Stimulated activated CD4-positive, alpha-beta T cell treated with anti-CD3 and anti-CD28 coated beads, TNF-alpha, amount 100 ng/mL, for 48 hours (primary cell): ENCODE measurements around the gene SPG11.
"Not testable (repeated sequence)": the region's sequence is repeated elsewhere in the genome, so short reads cannot be mapped to it uniquely, and the experiment has no call there.

ENCODE experiments used
- DNase-seq, 3 donors: peaks; one replicate each; pipeline ENCODE4 v3.0.0-alpha.2; 2020; ENCODE audit warnings: low read depth in 3 of 3

SPG11 gene

DNA sequence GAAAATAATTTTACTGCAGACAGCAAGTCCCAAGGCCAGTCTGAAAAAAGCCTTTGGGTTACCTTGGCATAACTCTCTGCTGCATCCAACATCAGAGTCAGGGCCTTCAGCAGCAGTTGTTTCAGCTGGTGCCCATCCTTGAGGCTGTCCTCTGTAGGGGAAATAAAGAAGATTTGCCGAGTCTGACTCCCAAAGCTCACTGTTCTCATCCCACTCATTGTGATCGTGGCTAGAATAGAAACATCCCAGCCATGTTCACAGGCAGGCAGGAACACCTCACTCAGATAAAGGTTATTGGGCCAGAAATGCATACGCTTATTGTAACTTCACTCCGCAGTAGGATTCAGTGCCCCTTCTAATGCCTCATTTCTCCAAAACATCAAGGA, 97.3 kb downstream of the SPG11 start:
- DNase-seq = no peak

DNA sequence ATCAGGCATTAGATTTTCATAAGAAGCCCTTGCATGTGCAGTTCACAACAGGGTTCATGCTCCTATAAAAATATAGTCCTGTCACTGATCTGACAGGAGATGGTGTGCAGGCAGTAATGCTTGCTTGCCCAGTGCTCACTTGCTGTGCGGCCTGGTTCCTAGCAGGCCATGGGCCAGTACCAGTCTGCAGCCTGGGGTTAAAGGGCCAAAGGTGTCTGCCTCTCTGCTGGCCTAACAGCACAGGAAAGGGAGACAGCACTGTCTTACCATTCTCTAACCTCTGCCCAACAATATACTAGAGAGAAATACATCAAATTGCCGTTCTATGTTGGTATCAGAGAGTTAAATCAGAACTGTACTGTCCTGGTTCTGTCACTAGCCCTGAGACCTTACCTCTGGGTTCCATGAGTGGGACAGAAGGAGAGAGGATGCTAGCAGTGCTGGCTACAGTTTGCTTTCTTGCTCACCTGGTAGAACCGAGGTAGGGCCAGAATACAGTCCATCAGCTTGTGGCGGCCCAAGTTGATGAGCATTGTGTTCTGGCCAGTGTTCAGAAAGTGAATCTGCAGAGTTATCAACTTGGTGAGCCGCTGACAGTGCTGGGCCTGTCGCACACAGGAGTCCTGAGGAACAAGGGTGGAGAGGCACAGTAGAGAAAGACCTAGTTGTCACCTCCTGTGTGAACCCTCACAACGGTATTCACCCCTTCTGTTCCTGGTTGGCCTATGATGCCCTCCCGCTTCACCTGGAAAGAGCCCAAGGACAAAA, 97.9 kb downstream of the SPG11 start:
- DNase-seq = no peak

DNA sequence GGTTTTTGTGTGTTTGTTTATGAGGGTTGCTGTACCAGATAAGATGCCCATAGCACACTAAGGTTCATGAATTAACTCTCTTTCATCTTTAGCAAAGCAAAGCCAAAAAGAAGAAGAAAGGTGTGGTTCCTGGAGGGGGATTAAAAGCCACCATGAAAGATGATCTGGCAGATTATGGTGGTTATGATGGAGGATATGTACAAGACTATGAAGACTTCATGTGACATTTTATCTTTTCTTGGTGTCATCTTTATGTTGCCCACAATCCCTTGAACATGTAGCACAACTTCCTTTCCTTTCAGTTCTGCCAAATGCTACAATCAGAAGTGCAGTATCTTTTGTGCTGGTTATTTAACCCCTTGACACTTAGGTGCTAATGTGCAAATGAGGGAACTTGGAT, 102.5 kb downstream of the SPG11 start:
- not testable (repeated sequence) for DNase-seq

DNA sequence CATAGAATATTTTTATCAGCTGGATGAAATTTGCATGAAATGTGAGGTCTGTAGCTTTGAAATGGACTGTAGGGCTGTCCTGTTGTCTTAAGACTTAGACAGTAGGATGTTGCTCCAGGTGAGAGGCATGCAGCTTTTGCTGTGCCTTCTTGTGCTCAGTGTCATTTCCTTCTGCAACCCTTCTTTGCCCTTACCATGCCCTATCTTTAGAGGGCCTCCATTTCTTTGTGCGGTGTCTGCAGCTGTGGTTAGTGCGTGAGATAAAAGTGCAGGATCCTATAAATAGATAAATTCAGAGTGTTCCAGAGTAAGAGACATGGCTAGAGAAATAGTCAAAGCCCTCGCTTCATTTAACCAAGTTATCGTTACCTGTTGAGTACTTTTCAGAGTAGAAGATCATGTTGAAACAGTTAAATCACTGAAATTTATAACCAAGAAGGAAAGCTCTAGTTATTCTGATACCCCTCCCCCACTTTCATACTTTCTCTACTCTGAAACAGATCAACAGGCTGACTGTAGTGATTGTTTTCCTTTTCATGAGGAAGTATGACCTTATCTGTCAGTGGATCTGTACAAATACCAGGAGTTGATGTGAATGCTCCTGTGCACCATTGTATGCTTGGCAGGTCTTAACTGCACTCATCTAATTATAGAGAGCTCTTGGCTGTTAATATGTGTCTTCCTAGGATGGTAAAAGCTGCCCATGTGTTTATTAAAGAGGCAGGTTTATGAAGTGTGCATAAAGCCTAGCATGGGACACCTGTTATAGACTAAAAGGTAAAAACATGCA, 108.3 kb downstream of the SPG11 start:
- no peak for DNase-seq

DNA sequence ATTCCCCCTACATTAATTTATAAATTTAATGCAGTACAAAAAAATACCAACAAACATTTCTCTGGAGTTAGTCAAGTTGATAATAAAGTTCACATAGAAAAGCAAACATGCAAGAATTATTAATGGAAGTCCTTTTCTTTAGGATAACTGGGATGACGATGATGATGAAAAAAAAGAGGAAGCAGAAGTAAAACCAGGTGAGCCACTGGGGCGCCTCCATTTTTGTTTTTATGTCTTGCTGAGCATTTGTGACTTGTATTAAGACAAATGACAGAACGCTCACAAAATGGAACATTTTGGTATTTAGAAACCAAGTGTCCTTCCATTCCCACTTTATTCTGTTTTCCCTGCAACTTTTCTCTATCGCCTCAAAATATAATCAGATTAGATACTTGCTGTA, 112.7 kb downstream of the SPG11 start:
- no peak for DNase-seq

DNA sequence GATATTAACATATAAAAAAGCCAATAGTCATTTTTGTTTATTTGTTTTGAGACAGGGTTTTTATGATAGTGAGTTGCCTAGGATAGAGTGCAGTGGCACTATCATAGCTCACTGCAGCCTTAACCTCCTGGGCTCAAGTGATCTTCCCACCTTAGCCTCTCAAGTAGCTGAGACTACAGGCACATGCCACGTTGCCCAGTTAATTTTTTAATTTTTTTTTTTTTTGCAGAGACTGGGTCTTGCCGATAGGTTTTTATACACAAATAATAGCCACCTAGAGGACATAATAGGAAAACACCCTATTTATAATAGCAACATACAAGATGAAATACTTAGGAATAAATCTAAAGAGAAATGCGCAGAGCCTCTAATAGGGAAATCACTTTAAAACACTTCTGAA, 113.2 kb downstream of the SPG11 start:
- no peak for DNase-seq

DNA sequence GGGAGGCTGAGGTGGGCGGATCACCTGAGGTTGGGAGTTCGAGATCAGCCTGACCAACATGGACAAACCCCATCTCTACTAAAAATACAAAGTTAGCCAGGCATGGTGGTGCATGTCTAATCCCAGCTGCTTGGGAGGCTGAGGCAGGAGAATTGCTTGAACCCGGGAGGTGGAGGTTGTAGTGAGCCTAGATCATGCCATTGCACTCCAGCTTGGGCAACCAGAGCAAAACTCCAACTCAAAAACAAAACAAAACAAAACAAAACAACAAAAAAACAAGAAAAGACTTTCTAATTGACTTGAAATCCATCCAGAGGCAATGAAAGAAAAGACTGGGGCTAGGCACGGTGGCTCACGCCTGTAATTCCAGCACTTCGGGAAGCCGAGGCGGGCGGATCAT, 114.3 kb downstream of the SPG11 start:
- DNase-seq = not testable (repeated sequence)

DNA sequence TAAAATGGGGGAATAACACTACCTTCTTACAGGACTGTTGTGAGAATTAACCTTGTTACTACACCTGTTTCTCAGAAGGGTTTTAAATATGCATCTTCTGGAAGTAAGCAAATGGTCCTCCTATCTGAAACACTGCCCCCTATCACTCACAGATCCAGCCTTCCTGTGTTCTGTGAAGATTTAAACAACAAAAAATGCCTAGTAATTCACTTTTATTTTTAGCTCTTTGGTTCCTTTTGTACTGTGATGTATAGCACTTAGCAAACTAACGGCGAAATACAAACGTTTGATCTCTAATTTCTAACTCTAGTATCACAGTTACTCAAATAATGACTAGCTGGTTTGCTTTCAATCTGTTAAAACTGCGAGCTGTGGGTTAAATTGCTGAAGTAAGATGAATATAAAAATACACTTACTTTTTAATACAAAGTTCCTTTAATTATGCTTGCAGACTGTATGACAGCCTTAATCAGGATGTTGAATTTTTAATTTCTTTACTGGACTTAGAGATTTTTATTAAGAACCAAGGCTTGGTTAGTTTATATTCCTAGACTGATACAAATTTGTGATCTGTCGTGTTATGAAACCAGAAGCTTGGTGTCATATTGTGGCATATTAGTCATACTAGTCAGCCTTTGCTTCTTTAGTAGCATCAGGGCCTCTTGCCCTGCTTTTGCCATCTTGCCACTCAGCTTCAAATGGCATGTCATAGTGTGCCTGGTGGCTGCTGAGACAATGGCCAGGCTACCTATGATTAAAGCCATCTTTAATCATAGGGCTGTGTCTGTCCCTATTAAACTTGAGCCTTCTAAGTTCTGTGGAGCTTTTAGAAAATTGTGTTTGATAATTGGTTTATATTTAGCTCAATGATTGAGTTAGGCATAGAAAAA, 117.3 kb downstream of the SPG11 start:
- peak; percentile 26 to 46 (median 29) for DNase-seq

DNA sequence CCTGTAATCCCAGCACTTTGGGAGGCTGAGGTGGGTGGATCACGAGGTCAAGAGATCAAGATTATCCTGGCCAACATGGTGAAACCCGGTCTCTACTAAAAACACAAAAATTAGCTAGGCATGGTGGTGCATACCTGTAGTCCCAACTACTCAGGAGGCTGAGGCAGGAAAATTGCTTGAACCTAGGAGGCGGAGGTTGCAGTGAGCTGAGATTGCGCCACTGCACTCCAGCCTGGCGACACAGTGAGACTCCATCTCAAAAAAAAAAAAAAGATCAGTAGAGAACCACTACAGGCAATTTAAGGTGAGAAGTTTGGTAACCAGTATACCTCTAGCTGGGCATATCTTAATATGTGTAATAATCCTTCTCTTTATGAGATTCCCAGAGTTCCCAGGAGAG, 118.7 kb downstream of the SPG11 start:
- not testable (repeated sequence) for DNase-seq

DNA sequence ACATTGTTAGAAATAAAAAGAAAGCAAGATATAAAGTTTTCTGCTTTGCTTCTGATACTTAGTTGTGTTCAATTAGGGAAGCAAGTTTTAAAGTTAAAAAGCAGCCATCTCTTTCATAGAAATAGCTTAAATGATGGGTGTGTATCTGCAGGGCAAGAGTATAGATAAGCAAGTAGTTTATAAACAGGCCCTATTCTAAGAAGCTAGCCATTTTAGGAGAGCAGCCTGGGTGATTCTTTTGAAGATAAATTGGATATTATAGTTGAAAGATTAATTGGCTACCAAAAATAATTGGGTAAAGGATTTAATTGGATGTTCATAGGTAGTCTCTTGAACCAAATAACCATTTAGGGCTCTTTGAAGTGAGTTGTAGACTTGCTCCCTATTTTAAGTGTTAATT, 120.9 kb downstream of the SPG11 start:
- DNase-seq = no peak

DNA sequence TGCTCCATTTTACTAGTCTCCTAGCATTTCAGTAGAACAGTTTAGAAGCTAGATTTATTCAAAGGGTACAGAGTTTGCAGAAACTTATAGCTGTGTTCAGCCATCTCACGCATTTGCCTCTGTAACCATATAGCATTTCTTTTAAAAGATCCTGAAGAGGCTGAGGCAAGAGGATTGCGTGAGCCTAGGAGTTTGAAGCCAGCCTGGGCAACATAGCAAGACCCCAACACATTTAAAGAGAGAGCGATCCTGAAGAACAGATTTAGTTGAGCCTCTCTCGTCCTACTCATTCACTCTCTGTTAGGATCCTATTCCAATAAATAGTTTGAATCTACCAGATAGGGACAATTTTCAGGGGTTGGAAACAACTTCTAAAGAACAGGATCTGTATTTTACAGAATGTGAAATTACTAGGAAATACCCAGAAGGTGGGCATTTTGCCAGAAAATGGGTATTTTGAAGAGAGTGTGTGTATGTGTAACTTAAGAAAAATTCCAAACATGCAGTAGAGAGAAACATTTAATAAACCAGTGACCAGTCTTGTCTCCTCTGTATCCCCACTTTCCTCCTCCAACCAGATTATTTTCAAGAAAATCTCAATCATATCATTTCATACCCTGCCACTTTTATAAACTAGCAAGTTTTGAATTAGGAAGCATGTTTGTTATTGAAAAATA, 122.0 kb downstream of the SPG11 start:
- DNase-seq = no peak

DNA sequence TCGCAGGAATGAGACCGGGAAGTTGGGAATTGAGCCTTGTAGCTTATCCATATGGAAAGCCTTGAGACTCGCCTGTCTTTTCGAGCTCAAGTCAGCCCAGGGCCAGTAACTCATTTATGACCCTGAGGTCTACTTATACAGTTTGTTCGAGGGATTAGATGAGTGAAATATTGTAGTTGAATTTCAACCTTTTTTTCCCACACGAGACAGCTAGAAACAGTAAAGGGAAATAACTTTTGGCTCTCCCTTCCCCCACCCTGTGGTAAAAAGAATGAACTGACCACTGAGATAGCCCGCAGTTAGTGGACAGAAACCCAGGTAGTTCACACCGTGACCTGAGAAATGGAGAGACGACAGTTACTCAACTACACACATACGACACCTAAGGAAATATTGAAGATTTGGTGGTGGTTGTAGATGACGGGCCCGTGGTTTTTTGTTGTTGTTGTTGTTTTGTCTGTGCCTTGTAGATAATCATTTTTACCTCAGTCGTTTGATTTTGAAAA, 125.7 kb downstream of the SPG11 start:
- DNase-seq = no peak

DNA sequence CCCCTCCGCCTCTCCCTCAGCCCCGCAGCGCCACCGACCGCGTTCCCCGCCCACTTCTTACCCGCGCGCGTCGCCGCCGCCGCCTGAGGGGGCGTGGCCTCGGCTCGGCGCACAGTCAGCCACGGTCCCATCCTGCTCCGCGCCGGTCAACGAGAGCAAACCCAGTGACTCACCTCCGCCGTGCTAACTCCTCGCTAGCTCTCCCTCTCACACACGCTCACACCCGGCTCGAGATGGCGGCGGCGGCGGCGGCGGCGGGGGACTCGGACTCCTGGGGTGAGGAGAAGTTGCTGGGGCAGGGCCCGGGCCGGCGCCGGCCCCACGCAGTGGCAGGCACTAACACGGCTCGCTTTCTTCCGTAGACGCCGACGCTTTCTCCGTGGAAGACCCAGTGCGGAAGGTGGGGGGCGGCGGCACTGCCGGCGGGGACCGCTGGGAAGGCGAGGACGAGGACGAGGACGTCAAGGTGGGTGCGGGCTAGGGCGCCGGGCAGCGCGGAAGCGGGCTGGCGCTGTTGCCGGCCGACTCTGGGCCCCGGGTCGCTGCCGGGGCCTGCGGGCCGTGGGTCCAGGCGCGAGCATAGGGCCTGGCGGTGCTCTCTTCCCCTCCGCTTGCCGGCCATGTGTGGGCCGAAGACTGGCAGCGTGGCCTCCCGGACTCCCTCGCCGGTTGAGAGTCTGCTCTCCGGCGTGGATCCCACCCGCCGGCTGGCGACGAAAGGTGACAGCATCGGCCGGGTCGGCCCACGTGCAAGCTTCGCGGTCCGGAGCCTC, 126.3 kb downstream of the SPG11 start, which contains the start of gene EIF3J:
Gene EIF3J (plus strand): TSS at position 186 of the 773 bp plus-strand sequence. CDS start 48 bp downstream, at position 234.
- DNase-seq = peak; percentile 85 to 94 (median 90)

DNA sequence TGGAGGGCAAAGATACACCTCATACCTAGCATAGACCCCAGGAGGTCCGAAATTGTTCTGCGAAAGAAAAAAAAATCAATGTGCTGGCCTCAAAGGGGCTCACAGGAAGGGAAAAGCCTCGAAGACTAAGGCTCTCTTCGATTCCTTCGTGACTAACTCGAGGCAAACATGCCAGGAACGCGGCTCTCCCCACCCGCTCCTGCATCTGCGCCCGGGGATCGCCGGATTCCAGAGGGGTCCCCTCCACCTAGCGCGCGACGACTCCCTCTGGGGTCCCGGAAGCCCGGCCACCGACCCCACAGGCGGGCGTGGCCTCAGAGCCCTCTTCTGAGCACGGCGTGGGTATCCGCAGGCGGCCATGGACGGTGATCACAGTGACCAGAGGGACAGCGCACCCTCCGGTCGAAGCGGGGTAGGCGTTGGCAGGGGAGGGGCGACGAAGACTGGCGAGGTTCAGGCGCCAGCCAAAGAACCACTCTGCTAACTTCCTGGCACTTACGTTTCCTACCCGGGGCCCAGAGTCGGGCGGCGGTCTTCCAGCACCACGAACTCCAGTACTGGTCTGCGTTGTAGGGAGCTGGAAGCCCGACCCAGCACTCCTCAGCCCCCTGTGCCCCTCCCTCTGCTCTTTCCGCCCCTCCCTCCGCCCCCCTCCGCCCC, 127.0 kb downstream of the SPG11 start:
- DNase-seq = no peak

DNA sequence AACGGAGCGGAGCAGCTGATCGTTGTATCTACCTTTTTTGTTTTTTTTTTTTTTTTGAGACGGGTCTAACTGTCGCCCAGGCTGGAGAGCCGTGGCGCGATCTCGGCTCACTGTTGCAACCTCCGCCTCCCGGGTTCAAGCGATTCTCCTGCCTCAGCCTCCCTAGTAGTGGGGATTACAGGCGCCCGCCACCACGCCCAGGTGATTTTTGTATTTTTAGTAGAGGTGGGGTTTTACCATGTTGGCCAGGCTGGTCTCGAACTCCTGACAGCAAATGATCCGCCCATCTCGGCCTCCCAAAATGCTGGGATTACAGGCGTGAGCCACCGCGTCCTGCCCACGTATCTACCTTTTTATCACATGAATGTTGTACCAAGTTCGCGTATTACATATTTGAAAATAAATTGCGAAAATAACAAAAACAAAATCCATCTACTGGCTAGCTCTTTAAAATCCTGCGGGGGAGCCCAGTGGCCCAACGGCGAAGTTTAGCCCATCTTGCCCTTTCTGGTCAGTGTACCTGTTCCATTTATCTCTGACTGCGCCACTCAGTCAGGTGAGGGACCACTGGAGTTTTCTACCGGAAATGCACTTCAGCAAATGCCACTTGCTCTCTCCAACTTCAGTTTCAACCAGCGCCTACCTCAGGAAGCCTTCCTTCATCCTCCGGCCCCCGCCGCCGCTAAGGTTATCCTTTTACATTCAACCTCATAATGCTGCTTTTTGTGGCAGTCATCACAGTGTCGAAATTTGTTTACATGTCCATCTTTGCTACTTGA, 127.8 kb downstream of the SPG11 start:
- peak in 2 of 3 donors; percentile 3 to 23 for DNase-seq

DNA sequence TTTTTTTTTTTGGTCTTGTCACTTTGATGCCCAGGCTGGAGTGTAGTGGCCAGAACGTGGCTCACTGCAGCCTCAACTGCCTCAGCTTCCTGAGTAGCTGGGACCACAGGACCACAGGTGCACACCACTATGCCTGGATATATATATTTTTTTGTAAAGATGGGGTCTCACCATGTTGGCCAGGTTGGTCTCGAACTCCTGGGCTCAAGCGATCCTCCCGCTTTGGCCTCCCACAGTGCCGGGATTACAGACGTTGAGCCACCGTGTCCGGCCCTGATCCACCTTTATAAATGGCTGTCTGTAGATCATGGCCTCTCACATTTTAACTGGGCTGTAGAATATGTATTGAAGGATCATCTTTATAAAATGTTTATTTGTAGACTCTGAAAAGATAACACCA, 128.4 kb downstream of the SPG11 start:
- no peak for DNase-seq

DNA sequence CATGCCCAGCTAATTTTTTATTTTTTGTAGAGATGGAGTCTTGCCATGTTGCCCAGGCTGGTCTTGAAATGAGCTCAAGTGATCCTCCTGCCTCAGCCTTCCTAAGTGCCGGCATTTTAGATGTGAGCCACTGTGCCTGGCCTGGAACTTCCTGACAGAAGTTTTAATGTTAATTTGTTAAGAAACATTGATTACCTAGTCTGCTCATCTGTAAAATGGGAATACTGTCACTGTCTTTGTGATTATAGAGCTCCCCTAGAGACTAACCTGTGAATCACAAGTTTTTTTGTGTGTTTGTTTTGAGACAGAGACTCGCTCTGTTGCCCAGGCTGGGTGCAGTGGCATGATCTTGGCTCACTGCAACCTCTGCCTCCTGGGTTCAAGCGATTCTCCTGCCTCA, 130.8 kb downstream of the SPG11 start:
- no peak for DNase-seq

DNA sequence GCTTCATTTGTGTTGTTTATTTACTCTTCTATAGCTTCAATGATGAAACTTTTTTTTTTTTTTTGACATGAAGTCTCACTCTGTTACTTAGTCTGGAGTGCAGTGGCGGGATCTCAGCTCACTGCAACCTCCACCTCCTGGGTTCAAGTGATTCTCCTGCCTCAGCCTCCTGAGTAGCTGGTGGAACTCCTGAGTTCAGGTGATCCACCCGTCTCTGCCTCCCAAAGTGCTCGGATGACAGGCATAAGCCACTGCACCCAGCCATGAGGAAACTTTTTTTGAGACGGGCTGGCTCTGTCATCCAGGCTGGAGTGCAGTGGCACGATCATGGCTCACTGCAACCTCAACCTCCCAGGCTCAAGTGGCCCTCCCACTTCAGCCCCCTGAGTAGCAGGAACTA, 131.2 kb downstream of the SPG11 start:
- not testable (repeated sequence) for DNase-seq

DNA sequence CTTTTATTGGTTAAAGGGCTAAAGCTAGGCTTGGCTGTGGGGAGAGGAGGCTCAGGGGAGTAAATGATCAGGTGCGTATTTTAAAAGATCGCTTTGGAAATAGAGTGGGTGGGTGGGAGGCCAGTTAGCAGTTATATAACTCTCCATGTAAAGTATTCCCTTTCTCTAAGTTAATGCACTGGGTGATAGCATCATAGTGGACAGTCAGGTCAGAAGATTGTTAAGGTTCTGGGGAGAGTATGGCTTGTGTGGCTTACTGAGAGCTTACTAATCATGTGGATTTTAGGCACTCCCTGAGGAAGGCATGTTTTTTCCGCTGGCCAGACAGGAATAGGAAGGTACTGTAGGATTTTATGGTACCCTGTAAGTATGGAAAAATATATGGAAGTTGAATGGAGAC, 132.8 kb downstream of the SPG11 start:
- no peak for DNase-seq
